ENCODE results near the gene PLEKHG3.

The PLEKHG3 gene

GRCh38 chr14:64766430-64767151, 62.4 kb downstream of the PLEKHG3 start:
- DNase-seq = no peak

- no peak for DNase-seq
Observed at GRCh38 chr14:64767215-64767964, 63.2 kb downstream of the PLEKHG3 start.

- DNase-seq = no peak
Observed at GRCh38 chr14:64768401-64769095, 64.3 kb downstream of the PLEKHG3 start.

- no peak for DNase-seq
Observed at GRCh38 chr14:64769096-64770020, 65.1 kb downstream of the PLEKHG3 start.

- DNase-seq = no peak
Observed at GRCh38 chr14:64770751-64771150, 66.5 kb downstream of the PLEKHG3 start.

GRCh38 chr14:64771161-64771560, 66.9 kb downstream of the PLEKHG3 start:
- no peak for DNase-seq

GRCh38 chr14:64772397-64772950, 68.2 kb downstream of the PLEKHG3 start:
- DNase-seq = no peak

GRCh38 chr14:64773046-64773445, 68.8 kb downstream of the PLEKHG3 start:
- no peak for DNase-seq

- DNase-seq = no peak
Observed at GRCh38 chr14:64773577-64773976, 69.4 kb downstream of the PLEKHG3 start.

- no peak for DNase-seq
Observed at GRCh38 chr14:64774272-64774671, 70.0 kb downstream of the PLEKHG3 start.

- no peak for DNase-seq
Observed at GRCh38 chr14:64775081-64775777, 71.0 kb downstream of the PLEKHG3 start.

- DNase-seq = no peak
Observed at GRCh38 chr14:64777461-64777860, 73.2 kb downstream of the PLEKHG3 start.

- no peak for DNase-seq
Observed at GRCh38 chr14:64778104-64778754, 74.0 kb downstream of the PLEKHG3 start.

GRCh38 chr14:64779472-64779871, 75.2 kb downstream of the PLEKHG3 start:
- no peak for DNase-seq

GRCh38 chr14:64782196-64782595, 78.0 kb downstream of the PLEKHG3 start:
- no peak for DNase-seq

- no peak for DNase-seq
Observed at GRCh38 chr14:64784006-64784405, 79.8 kb downstream of the PLEKHG3 start.

- no peak for DNase-seq
Observed at GRCh38 chr14:64786296-64787149, 82.3 kb downstream of the PLEKHG3 start.

- no peak for DNase-seq
Observed at GRCh38 chr14:64787619-64788018, 83.4 kb downstream of the PLEKHG3 start.

GRCh38 chr14:64788706-64789105, 84.5 kb downstream of the PLEKHG3 start:
- no peak for DNase-seq

GRCh38 chr14:64789696-64790095, 85.5 kb downstream of the PLEKHG3 start:
- no peak for DNase-seq
